KOPT-K1 (cell line): Measurements from ENCODE around the gene OR4A47.
"Not testable (repeated sequence)": the region's sequence is repeated elsewhere in the genome, so short reads cannot be mapped to it uniquely, and the experiment has no call there.

ENCODE experiments used
- H3K27ac ChIP-seq: fragments of 200-600 bp; sonication (generic); 2 replicates; pipeline ENCODE4 v1.5.1; 2016; ENCODE audit warnings: antibody characterized with exemption, mild to moderate bottlenecking, low read depth, low read length; ENCODE audit not compliant: poor library complexity, severe bottlenecking
- H3K36me3 ChIP-seq: fragments of 200-600 bp; sonication (generic); 2 replicates; pipeline ENCODE4 v1.5.1; 2017; ENCODE audit warnings: antibody characterized with exemption, mild to moderate bottlenecking, low read length, moderate library complexity; ENCODE audit not compliant: insufficient read depth
- H3K9me3 ChIP-seq: fragments of 200-600 bp; sonication (generic); 2 replicates; pipeline ENCODE4 v1.5.1; 2017; ENCODE audit warnings: antibody characterized with exemption, low read length, mild to moderate bottlenecking; ENCODE audit not compliant: insufficient read depth, poor library complexity, severe bottlenecking

The OR4A47 gene

GRCh38 chr11:48488493-48488892 lies at the start of gene OR4A47:
TSS of gene OR4A47 (plus strand) at chr11:48488793. CDS start at chr11:48488793, 0 bp downstream.
- not testable (repeated sequence) for H3K36me3 ChIP-seq, H3K27ac ChIP-seq, H3K9me3 ChIP-seq

- H3K27ac ChIP-seq, H3K9me3 ChIP-seq, H3K36me3 ChIP-seq: not testable (repeated sequence)
These were observed 32.7 kb upstream of the OR4A47 start for GRCh38 chr11:48455909-48456308.

GRCh38 chr11:48473966-48474365 lies 14.6 kb upstream of the OR4A47 start:
- H3K36me3 ChIP-seq, H3K27ac ChIP-seq, H3K9me3 ChIP-seq: not testable (repeated sequence)

GRCh38 chr11:48474703-48475102 lies 13.9 kb upstream of the OR4A47 start:
- not testable (repeated sequence) for H3K36me3 ChIP-seq, H3K27ac ChIP-seq, H3K9me3 ChIP-seq

- not testable (repeated sequence) for H3K27ac ChIP-seq, H3K9me3 ChIP-seq, H3K36me3 ChIP-seq
These were observed 17.6 kb downstream of the OR4A47 start for GRCh38 chr11:48506169-48506568.

GRCh38 chr11:48538991-48539390 lies 50.4 kb downstream of the OR4A47 start:
- H3K27ac ChIP-seq: no peak overlapping the region
- H3K36me3 ChIP-seq: no peaks in the 10 kb centered on the region
- H3K9me3 ChIP-seq: no peaks in the 10 kb centered on the region
